Small intestine (tissue), 7 donors: ENCODE data around the gene F10. TPM values are rescaled to one million over a fixed set of nuclear protein-coding genes. Genes with fewer than 3 reads are reported as not detected.

ENCODE experiments used
- DNase-seq, 2 donors: peaks; one replicate each; pipeline versions ENCODE4 v3.0.0 to v3.0.0-alpha.2; 2013
- FAIRE-seq: peaks from 2 replicates; lab custom pipeline; 2012; peaks lifted over from hg19 to GRCh38; lab: Jason Lieb, UNC
- H3K27ac ChIP-seq, 3 donors: one replicate each; pipeline ENCODE4 v1.5.1; 2013; ENCODE audit warnings: low read length in 2 of 3, mild to moderate bottlenecking in 2 of 3, control low read depth in 1 of 3, inconsistent platforms in 1 of 3, low read depth in 1 of 3, moderate library complexity in 1 of 3
- H3K27me3 ChIP-seq, 3 donors: one replicate each; pipeline ENCODE4 v1.6.1; 2013; ENCODE audit warnings: low read length in 3 of 3, inconsistent platforms in 1 of 3; ENCODE audit not compliant: control insufficient read depth in 3 of 3, insufficient read depth in 3 of 3
- H3K36me3 ChIP-seq, 3 donors: one replicate each; pipeline ENCODE4 v1.6.1; 2013; ENCODE audit warnings: low read length in 3 of 3, inconsistent platforms in 1 of 3, low read depth in 1 of 3, mild to moderate bottlenecking in 1 of 3, moderate library complexity in 1 of 3; ENCODE audit not compliant: control insufficient read depth in 3 of 3, insufficient read depth in 2 of 3
- H3K4me1 ChIP-seq, 3 donors: one replicate each; pipeline ENCODE4 v1.6.1; 2013; ENCODE audit warnings: low read length in 2 of 3, inconsistent platforms in 1 of 3, low read depth in 1 of 3, mild to moderate bottlenecking in 1 of 3, moderate library complexity in 1 of 3; ENCODE audit not compliant: control insufficient read depth in 3 of 3, insufficient read depth in 2 of 3
- H3K4me3 ChIP-seq, 3 donors: one replicate each; pipeline ENCODE4 v1.5.1; 2013; ENCODE audit warnings: low read length in 3 of 3, control low read depth in 1 of 3, inconsistent platforms in 1 of 3, low read depth in 1 of 3, mild to moderate bottlenecking in 1 of 3, moderate library complexity in 1 of 3
- H3K9me3 ChIP-seq, 2 donors: one replicate each; pipeline ENCODE4 v1.6.1; 2013; ENCODE audit warnings: low read depth in 1 of 2, low read length in 1 of 2; ENCODE audit not compliant: control insufficient read depth in 2 of 2, insufficient read depth in 1 of 2
- WGBS, 3 donors: extraction: QIAGEN DNeasy Blood & Tissue Kit; methylation state at CpG; one replicate each; pipeline ENCODE4 v1.1.7; 2013; 5-methylcytosine and 5-hydroxymethylcytosine counted together
- polyA plus RNA-seq, 4 donors: library from polyadenylated mRNA; stranded (reverse) in 3 of 4; unstranded in 1 of 4; fragments of 200-250 nt in 3 of 4; fragments of 120-200 nt in 1 of 4; gene quantifications; one replicate each; pipeline versions ENCODE4 v1.2.1 to v1.2.3, GENCODE V29; 2013
- donor health status: healthy with polysubstance abuse.
- donor health status: control.
- donor health status: control.
- donor health status: Bipolar disorder and iron deficiency.
- donor health status: healthy.

Gene F10
- polyA plus RNA-seq, 4 donors = 7.7 to 148 (median 12.3) TPM

DNA sequence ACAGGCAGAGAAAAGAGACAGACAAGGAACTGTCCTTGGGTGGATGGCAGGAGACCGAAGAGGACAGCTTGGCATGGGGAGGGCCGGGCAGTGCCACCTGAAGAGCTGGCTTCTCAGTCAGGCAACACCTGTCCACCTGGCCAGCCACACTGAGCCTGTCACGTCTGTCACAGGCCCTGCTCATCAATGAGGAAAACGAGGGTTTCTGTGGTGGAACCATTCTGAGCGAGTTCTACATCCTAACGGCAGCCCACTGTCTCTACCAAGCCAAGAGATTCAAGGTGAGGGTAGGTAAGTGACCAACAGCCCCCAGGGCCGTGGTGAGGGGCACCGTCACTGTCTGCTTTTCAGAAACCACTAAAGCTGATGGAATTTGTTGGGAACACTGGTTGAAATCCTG, 24.6 kb downstream of the F10 start:
- Histone ChIP-seq H3K36me3 (peaks cover 0 to 55% (median 0%) of the 10 kb centered on the region in 3 donors), H3K4me1 (peaks cover 0 to 3% (median 0%) of the 10 kb centered on the region in 3 donors), H3K4me3 (no peak overlapping the region), H3K9me3 (no peaks in the 10 kb centered on the region), H3K27me3 (peaks cover 0 to 6% (median 0%) of the 10 kb centered on the region in 3 donors), H3K27ac (no peak overlapping the region)
- no peak for DNase-seq
- no peak for FAIRE-seq
- WGBS, 3 donors = 75 to 86% (median 81%) methylated on average over 8 of the region's 8 CpGs

DNA sequence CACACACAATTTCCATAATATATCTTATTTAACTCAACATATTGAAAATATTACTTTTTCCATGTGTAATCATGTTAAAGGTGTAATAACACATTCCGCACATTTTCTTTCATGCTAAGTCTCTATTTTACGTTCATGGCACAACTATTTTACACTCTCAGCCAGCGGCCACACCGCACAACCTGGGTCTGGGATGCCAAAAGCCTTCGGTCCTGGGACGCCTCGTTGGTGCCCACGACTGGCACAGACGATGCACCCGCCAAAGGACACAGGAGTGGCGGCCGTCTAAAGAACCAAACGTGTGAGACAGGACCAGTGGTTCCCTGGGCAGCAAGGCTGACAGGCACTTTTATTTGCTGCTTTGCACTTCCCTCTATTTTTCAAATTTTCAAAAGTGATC, 25.8 kb downstream of the F10 start:
- WGBS, 3 donors = 93% methylated on average over 13 of the region's 13 CpGs

DNA sequence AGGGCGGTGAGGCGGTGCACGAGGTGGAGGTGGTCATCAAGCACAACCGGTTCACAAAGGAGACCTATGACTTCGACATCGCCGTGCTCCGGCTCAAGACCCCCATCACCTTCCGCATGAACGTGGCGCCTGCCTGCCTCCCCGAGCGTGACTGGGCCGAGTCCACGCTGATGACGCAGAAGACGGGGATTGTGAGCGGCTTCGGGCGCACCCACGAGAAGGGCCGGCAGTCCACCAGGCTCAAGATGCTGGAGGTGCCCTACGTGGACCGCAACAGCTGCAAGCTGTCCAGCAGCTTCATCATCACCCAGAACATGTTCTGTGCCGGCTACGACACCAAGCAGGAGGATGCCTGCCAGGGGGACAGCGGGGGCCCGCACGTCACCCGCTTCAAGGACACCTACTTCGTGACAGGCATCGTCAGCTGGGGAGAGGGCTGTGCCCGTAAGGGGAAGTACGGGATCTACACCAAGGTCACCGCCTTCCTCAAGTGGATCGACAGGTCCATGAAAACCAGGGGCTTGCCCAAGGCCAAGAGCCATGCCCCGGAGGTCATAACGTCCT, 26.4 kb downstream of the F10 start:
- no peak for DNase-seq
- H3K36me3 ChIP-seq = peaks cover 0 to 41% (median 0%) of the 10 kb centered on the region in 3 donors
- no peak overlapping the region for H3K4me3 ChIP-seq
- no peak for FAIRE-seq
- no peaks in the 10 kb centered on the region for H3K9me3 ChIP-seq
- H3K4me1 ChIP-seq = peaks cover 0 to 17% (median 0%) of the 10 kb centered on the region in 3 donors
- H3K27me3 ChIP-seq = peaks cover 0 to 9% (median 0%) of the 10 kb centered on the region in 3 donors
- WGBS, 3 donors = 94 to 96% (median 94%) methylated on average over 38 of the region's 38 CpGs
- no peak overlapping the region for H3K27ac ChIP-seq

More for the DNA sequence above, 25.8 kb downstream of the F10 start:
- H3K27ac ChIP-seq = no peak overlapping the region
- FAIRE-seq = no peak
- peaks cover 0 to 15% (median 0%) of the 10 kb centered on the region in 3 donors for H3K4me1 ChIP-seq
- peaks cover 0 to 9% (median 0%) of the 10 kb centered on the region in 3 donors for H3K27me3 ChIP-seq
- no peak overlapping the region for H3K4me3 ChIP-seq
- peaks cover 0 to 47% (median 0%) of the 10 kb centered on the region in 3 donors for H3K36me3 ChIP-seq
- DNase-seq = no peak
- no peaks in the 10 kb centered on the region for H3K9me3 ChIP-seq

DNA sequence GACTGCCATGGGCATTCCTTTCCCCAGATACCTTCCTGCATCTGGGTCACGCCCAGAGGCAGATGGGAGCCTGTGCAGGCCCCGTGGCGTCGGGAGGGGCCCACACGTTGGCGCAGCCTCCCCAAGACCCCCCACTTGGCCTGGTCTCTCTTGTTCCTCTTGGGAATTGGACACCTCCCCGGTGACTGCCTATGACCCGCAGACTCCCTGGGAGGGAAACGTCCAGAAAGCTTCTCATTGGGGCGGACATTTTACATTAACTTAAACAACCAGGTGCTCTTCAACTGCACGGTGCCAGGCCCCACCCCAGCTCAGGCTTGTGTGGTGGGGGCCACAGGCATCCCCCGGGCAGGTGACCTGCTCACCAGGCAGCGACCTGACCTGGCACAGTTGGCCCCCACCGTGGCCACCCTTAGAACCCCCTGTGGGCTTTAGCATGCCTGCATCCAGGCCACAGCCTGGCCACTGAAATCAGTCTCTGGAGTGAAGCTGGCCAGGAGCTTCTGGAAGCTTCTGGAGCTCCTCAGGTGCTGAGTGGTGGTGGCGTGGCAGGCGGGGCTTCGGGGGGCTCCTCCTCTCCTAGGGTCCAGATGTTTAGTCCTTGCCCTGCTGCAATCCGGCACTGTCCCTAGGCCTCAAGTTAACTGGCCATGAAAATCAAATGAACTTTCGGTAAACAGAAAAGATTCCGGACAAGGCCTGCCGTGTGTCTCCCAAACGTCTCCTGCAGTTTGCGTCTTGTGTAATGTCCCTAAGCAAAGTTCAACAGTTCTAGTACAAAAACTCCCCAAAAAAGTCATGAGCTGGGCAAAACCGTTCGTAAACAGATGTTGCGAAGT, 27.3 kb downstream of the F10 start:
- no peak overlapping the region for H3K4me3 ChIP-seq
- peaks cover 0 to 36% (median 0%) of the 10 kb centered on the region in 3 donors for H3K36me3 ChIP-seq
- peaks cover 0 to 9% (median 0%) of the 10 kb centered on the region in 3 donors for H3K27me3 ChIP-seq
- DNase-seq (no peak), FAIRE-seq (no peak)
- no peaks in the 10 kb centered on the region for H3K9me3 ChIP-seq
- no peak overlapping the region for H3K27ac ChIP-seq
- peaks cover 0 to 17% (median 0%) of the 10 kb centered on the region in 3 donors for H3K4me1 ChIP-seq
- 84 to 90% (median 85%) methylated on average over 25 to 26 of the region's 26 CpGs for WGBS, 3 donors

DNA sequence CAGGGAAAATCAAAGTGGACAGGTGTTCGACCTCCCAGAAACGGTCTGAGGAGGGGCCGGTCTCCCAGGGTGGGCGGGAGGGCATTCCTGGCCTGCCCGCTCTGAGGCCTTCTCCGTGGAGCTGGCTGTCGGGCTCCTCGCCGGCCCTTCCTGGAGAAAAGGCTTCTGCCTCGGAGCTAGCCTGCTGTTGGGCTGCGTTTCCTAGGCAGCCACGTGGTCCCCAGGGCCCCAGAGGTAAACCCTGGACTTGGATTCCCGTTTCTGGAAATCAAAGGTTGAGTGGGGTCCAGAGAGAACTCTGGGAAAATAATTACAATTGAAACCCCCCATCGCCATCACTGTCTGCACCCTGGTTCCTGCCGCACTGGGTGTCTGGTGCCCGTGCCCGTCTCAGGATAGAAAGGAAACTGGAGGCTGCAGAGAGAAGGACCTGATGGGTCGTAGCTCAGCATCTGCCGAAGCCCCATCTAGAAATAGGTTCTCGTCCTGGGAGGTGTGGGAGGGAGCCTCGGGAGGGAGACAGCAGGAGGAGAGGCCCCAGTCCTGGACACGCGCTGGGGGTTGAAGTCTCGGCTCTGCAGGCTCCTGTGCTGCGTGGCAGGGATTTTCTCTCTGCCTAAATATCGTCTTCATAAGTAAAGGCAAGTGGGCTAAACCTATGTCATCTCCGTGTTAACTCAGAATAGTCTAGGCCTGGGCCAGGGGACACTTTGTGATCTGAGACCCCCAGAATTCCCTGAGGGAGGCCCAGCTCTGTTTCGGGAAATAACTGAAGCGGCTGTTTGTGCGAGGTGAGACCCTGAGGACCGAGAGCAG, 28.2 kb downstream of the F10 start:
- H3K36me3 ChIP-seq = peaks cover 0 to 32% (median 0%) of the 10 kb centered on the region in 3 donors
- H3K4me3 ChIP-seq = no peak overlapping the region
- no peaks in the 10 kb centered on the region for H3K9me3 ChIP-seq
- no peak for DNase-seq
- WGBS, 3 donors = 88 to 91% (median 90%) methylated on average over 31 of the region's 31 CpGs
- FAIRE-seq = no peak
- no peak overlapping the region for H3K27ac ChIP-seq
- peaks cover 0 to 9% (median 0%) of the 10 kb centered on the region in 3 donors for H3K27me3 ChIP-seq
- H3K4me1 ChIP-seq = peaks cover 0 to 17% (median 0%) of the 10 kb centered on the region in 3 donors

DNA sequence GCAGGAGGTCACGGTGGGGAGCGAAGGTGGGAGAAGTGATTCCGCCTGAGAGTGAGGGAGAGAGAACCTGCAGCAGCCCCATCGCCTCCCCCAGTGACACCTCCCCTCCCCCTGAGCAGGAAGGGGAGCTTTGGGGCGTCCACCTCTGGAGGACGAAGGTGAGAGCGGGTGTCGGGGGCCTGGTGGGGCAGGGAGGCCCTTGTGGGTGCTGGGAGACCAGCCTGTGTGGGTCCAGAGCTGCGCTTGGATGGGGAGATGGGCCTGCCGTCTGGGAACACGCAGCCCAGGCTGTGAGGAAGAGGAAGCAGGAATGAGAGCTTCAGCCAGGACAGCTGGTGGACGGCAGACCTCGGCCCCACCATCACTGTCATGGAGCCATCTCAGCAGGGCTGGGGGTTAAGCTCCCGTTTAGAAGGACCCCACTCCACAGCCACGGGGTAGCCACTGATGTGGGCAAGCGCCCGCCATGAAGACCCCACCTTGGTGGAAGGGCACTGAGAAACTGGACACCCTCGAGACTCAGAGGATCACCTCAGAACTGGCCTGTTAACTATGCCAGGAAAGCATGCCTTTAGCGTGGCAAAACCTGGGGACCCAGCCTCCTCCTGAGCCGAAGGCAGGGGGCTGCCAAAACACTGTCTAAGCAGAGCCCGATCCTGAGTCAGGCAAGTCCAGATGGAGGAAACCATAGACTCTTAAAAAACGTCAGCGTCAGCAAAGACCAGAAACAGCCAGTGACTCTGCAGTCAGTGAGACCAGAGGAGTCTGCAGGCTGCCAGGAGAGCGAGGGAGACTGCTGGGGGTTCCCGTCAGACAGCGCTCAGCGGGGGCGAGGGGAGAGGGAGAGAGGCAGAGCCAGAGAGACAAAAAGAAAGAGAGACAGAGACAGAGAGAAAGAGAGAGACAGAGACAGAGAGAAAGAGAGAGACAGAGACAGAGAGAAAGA, 29.4 kb downstream of the F10 start:
- 66 to 73% (median 73%) methylated on average over 24 to 28 of the region's 28 CpGs for WGBS, 3 donors
- Histone ChIP-seq H3K4me1 (peaks cover 0 to 17% (median 0%) of the 10 kb centered on the region in 3 donors), H3K27me3 (peaks cover 0 to 9% (median 0%) of the 10 kb centered on the region in 3 donors), H3K36me3 (peaks cover 0 to 22% (median 0%) of the 10 kb centered on the region in 3 donors), H3K27ac (no peak overlapping the region), H3K9me3 (no peaks in the 10 kb centered on the region), H3K4me3 (no peak overlapping the region)
- FAIRE-seq (no peak), DNase-seq (no peak)

DNA sequence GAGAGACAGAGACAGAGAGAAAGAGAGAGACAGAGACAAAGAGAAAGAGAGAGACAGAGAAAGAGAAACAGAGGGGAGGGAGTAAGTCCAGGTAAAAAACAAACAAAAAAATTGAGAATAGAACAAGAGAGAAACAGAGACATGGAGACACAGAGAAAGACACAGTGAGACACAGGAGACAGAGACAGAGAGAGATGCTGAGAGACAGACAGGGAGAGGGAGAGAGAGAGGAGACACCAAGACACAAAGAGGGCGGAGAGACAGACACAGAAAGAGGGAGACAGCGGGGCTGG, 30.0 kb downstream of the F10 start:
- Histone ChIP-seq H3K9me3 (no peaks in the 10 kb centered on the region), H3K36me3 (peaks cover 0 to 17% (median 0%) of the 10 kb centered on the region in 3 donors), H3K4me3 (peak overlapping the region in 2 of 3 donors; percentile 48 to 59), H3K27me3 (peaks cover 0 to 9% (median 0%) of the 10 kb centered on the region in 3 donors), H3K27ac (no peak overlapping the region), H3K4me1 (peaks cover 0 to 17% (median 0%) of the 10 kb centered on the region in 3 donors)
- no peak for DNase-seq
- WGBS, 3 donors = 0 to 44% (median 29%) methylated on average over 1 to 2 of the region's 2 CpGs
- no peak for FAIRE-seq
